ENCODE measurements around the gene S100P. TPM values are rescaled to one million over a fixed set of nuclear protein-coding genes. Genes with fewer than 3 reads are reported as not detected.

Gene S100P
- total RNA-seq, 1 experiment from 2014 or later = 0.45 TPM

- Histone ChIP-seq H3K27ac (ENCODE audit: low read depth, low read length, poor library complexity, severe bottlenecking) (no peak overlapping the region), H3K9me3 (ENCODE audit: low read depth, low read length, poor library complexity, severe bottlenecking) (peaks cover 3% of the 10 kb centered on the region), H3K4me3 (ENCODE audit: low read depth, low read length, poor library complexity, severe bottlenecking) (no peak overlapping the region), H3K4me1 (ENCODE audit: insufficient read depth, low read length, poor library complexity, severe bottlenecking) (no peaks in the 10 kb centered on the region), H3K36me3 (ENCODE audit: insufficient read depth, low read length, poor library complexity, severe bottlenecking) (no peaks in the 10 kb centered on the region), H3K27me3 (replicated peaks; ENCODE audit: insufficient read depth, low read depth, low read length, poor library complexity) (no peaks in the 10 kb centered on the region)
- TF ChIP-seq, protein P1, sequence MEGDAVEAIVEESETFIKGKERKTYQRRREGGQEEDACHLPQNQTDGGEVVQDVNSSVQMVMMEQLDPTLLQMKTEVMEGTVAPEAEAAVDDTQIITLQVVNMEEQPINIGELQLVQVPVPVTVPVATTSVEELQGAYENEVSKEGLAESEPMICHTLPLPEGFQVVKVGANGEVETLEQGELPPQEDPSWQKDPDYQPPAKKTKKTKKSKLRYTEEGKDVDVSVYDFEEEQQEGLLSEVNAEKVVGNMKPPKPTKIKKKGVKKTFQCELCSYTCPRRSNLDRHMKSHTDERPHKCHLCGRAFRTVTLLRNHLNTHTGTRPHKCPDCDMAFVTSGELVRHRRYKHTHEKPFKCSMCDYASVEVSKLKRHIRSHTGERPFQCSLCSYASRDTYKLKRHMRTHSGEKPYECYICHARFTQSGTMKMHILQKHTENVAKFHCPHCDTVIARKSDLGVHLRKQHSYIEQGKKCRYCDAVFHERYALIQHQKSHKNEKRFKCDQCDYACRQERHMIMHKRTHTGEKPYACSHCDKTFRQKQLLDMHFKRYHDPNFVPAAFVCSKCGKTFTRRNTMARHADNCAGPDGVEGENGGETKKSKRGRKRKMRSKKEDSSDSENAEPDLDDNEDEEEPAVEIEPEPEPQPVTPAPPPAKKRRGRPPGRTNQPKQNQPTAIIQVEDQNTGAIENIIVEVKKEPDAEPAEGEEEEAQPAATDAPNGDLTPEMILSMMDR (conservative IDR thresholded peaks at IDR 0.05; ENCODE audit: low read depth, low read length) = no peak
- no peak for TF ChIP-seq EZH2 (IDR thresholded peaks at IDR 0.05; ENCODE audit: borderline replicate concordance, low read depth, low read length, poor library complexity, severe bottlenecking)
- intact Hi-C loops (cut with micrococcal nuclease; ENCODE audit: unreplicated experiment) = no loop called here
- ChIA-PET POLR2A (ENCODE audit: low non-redundant PET) (no interaction called here), CTCF (no interaction called here)
- no TSS peak for BruUV-seq (replicated peaks)
- DNase-seq (ENCODE audit: low spot score) = no peak
Measured at GRCh38 chr4:6742989-6743388, 49.3 kb downstream of the S100P start.

Other genes starting within 250 kb of the S100P start
- 0.20 TPM in 1 of 2 replicates, not detected in the other for gene PPP2R2C, start 221.3 kb upstream of the S100P start, total RNA-seq (2021)
- gene MAN2B2, start 118.7 kb upstream of the S100P start, total RNA-seq (2021) = 14.5 and 14.9 TPM in 2 replicates
- gene MRFAP1, start 53.2 kb upstream of the S100P start, total RNA-seq (2021) = 391 and 402 TPM in 2 replicates
- 60.8 and 61.0 TPM in 2 replicates for gene MRFAP1L1, start 16.0 kb downstream of the S100P start, total RNA-seq (2021)
- gene BLOC1S4, start 22.3 kb downstream of the S100P start, total RNA-seq (2021) = 12.3 and 13.2 TPM in 2 replicates
- gene KIAA0232, start 88.8 kb downstream of the S100P start, total RNA-seq (2021) = 30.2 and 33.3 TPM in 2 replicates
- 44.3 and 46.0 TPM in 2 replicates for gene TBC1D14, start 215.9 kb downstream of the S100P start, total RNA-seq (2021)

Data from A673 (cell line).